GM19468 (cell line): ENCODE data around the gene SUPT5H.

Source experiments
- ATAC-seq: cut with Tn5 transposase; IDR thresholded peaks from one replicate; pipeline ENCODE4 v1.9.1; 2021; ENCODE audit warnings: mild to moderate bottlenecking, moderate library complexity, moderate number of reproducible peaks; ENCODE audit not compliant: unreplicated experiment; ENCODE audit errors: extremely low read depth

Gene SUPT5H

GRCh38 chr19:39514840-39515550 is 69.6 kb downstream of the SUPT5H start, which contains the start of gene SELENOV:
Gene SELENOV, plus strand, starts transcription at chr19:39515139. Its CDS starts 74 bp downstream, at chr19:39515213.
- no peak for ATAC-seq

GRCh38 chr19:39515551-39516191 is 70.3 kb downstream of the SUPT5H start:
- no peak for ATAC-seq

DNA sequence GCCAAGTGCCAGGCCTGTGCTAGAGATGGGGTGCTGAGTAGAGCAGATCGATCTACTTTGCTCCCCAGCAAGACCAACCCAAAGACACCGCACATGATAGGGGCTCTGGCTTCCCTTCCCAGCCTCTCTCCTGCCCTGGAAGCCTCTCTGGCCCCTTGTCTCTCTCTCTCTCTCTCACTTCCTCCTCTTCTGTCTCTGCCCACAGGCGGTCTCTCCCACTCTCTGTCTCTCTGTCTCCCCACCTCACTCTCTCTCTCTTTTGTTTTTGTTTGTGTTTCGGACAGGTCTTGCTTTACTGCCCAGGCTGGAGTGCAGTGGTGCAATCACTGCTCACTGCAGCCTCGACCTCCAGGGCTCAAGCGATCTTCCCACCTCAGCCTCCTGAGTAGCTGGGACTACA is 70.9 kb downstream of the SUPT5H start:
- ATAC-seq: no peak

- ATAC-seq: no peak
Measured at GRCh38 chr19:39517432-39517831, 72.0 kb downstream of the SUPT5H start.

DNA sequence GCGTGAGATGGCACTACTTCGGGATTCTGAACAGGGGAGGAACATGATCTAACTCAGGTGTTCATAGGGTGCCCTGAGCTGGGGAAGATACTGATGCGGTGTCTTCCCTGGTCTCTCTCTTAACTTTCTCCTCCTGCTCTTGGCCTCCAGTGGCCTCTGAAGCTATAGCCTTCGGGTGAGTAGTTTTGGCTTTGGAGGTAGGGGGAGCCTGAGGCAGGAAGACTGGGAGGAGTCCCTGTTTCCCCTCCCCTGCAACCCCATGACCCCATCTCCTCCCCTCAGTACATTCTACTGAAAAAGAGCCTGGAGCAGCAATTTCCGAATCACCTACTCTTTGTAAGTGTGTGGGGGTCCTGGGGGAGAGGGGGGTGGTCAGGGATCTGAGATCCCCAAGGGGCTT is 73.1 kb downstream of the SUPT5H start:
- no peak for ATAC-seq

DNA sequence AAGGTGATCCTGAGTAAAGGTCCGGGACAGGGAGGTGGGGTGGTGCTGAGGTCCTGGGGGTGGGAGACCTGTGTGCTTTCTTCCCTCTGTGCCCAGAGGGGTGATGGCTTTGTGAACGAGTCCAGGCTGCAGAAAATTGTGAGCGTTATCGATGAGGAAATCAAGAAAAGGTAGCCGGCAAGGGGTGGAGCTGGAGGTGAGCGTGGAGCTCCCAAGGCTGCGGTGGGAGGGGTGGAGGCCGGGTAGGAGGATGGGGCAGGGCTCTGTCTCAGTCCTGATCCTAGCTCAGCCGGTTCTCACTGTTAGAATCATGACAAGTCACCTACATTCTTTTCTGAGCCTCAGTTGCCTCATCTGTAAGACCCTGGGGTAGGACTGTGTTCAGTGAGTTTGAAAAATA is 73.6 kb downstream of the SUPT5H start:
- no peak for ATAC-seq

GRCh38 chr19:39520541-39521484 is 75.4 kb downstream of the SUPT5H start:
- no peak for ATAC-seq

GRCh38 chr19:39524495-39524894 is 79.1 kb downstream of the SUPT5H start:
- no peak for ATAC-seq

- ATAC-seq: no peak
Measured at GRCh38 chr19:39525205-39525604, 79.8 kb downstream of the SUPT5H start.
